Measurements from ENCODE around the gene SYPL2. TPM values are rescaled to one million over a fixed set of nuclear protein-coding genes. Genes with fewer than 3 reads are reported as not detected.

Gene SYPL2
- total RNA-seq, 2 experiments from 2014 or later, result not detected

- POLR2A ChIA-PET, result interaction anchor here (0.5 to 3.3 kb wide), 9 partner anchors 10 to 1189 kb away, joined by 3 to 27 read pairs (median 4); partner anchors contain the start of genes CYB561D1, GNAI3, PSMA5 and PSRC1
- Mint-ChIP-seq H3K4me1 (ENCODE audit: low read depth) (peaks cover 50% of the 10 kb centered on the region), H3K9me3 (ENCODE audit: insufficient read depth) (no peaks in the 10 kb centered on the region), H3K27ac (peak overlapping the region; percentile 80), H3K27me3 (ENCODE audit: low read depth) (peaks cover 12% of the 10 kb centered on the region), H3K36me3 (ENCODE audit: low read depth) (peaks cover 5% of the 10 kb centered on the region), H3K4me3 (peak overlapping the region; percentile 83)
- CTCF ChIA-PET, result interaction anchor here (0.7 to 26.6 kb wide), 8 partner anchors 10 to 200 kb away, joined by 3 to 480 read pairs (median 8); partner anchors contain the start of genes AMIGO1, CYB561D1, PSMA5 and PSRC1
- ATAC-seq (peak; percentile 56), DNase-seq (peak; percentile 53)
These were observed 16.7 kb downstream of the SYPL2 start for GRCh38 chr1:109482791-109483671.

DNA sequence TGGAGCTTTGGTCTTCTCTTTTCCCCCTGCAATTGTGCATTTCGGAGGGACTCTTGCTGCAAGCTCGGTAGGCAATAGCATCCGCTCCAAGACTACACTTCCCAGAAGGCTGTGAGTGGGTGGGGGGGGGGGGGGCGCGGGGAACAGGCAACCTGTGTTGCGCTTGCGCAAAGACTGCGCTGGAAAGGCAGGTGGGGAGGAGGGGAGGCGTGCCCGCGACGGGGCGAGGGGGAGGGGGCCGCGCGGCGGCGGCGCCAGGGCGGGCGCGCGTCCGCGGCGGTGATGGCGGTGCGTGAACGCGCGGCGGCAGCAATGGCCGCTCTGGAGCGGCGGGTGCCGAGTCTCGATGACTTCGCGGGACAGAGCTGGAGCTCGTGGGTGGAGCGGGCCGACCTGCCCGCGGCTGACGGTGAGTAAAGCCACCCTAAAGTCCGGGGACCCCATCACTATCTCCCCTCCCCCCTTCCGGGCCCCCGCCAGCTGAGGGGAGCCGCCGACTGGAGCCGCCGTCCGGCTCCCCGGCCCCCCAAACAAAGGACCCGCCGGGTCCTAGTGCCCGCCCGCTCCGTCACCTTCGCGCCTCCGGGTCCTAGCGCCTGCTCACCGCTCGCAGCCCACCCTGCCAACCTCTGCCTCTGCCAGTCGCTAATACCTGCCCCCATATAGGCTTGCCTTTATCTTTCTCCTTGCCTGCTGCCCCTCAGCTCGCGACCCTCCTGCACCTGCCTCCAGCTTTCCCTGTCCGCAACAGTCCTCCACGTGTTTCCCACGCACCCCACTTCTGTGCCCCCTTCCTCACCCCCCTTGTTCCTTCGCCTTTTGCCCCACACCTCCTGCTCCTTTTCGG is 17.5 kb downstream of the SYPL2 start, which contains the start of gene ATXN7L2:
Gene ATXN7L2 (plus strand): TSS at position 234 of the 847 bp plus-strand sequence. CDS start 49 bp downstream, at position 283.
- ATAC-seq, result peak; percentile 75
- Mint-ChIP-seq H3K27me3 (ENCODE audit: low read depth) (peaks cover 10% of the 10 kb centered on the region), H3K4me1 (ENCODE audit: low read depth) (peaks cover 45% of the 10 kb centered on the region), H3K4me3 (peak within 1 kb of the TSS; percentile 91), H3K27ac (peak within 1 kb of the TSS; percentile 90), H3K36me3 (ENCODE audit: low read depth) (peaks cover 5% of the 10 kb centered on the region), H3K9me3 (ENCODE audit: insufficient read depth) (no peaks in the 10 kb centered on the region)
- ChIA-PET POLR2A (interaction anchor here (0.5 to 3.3 kb wide), 13 partner anchors 10 to 1188 kb away, joined by 3 to 27 read pairs (median 4); partner anchors contain the start of genes CYB561D1, GNAI3, PSMA5 and PSRC1), CTCF (interaction anchor here (1.0 to 26.6 kb wide), 7 partner anchors 9 to 201 kb away, joined by 3 to 480 read pairs (median 12); partner anchors contain the start of genes AMIGO1, CYB561D1, PSMA5 and PSRC1)
- peak; percentile 94 for DNase-seq

DNA sequence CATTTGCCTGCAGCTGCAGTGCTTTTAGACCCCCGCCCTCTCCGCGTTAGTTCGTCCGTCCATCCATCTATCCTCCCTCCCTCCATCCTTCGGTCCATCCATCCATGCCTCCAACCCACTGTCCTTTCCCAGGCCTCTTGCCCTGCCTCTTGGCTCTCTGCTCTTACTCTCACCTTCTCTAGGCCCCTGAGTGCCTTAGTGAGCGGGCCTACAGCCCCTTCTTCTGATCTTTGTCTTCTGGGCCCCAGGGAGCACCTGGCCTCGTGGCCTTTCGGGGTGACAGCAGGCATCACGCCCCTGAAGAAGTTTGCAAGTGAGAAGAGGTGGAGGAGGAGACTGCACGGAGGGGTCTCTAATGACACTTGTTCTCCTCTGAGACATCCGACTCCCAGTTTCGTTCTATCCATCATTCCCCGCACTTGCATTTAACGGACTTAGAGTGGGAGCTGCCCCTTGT is 18.2 kb downstream of the SYPL2 start:
- ChIA-PET POLR2A (interaction anchor here (0.6 to 3.3 kb wide), 12 partner anchors 12 to 394 kb away, joined by 3 to 27 read pairs (median 4); partner anchors contain the start of genes GNAI3, PSMA5, PSRC1 and SORT1), CTCF (interaction anchor here (1.0 to 26.6 kb wide), 7 partner anchors 9 to 202 kb away, joined by 3 to 480 read pairs (median 12); partner anchors contain the start of genes AMIGO1, CYB561D1, PSMA5 and PSRC1)
- peak overlapping the region; percentile 91 for H3K4me3 Mint-ChIP-seq
- H3K27me3 Mint-ChIP-seq (ENCODE audit: low read depth), result peaks cover 9% of the 10 kb centered on the region
- H3K36me3 Mint-ChIP-seq (ENCODE audit: low read depth), result peaks cover 8% of the 10 kb centered on the region
- H3K27ac Mint-ChIP-seq, result peak overlapping the region; percentile 90
- peaks cover 45% of the 10 kb centered on the region for H3K4me1 Mint-ChIP-seq (ENCODE audit: low read depth)
- DNase-seq, result no peak
- no peaks in the 10 kb centered on the region for H3K9me3 Mint-ChIP-seq (ENCODE audit: insufficient read depth)
- no peak for ATAC-seq

DNA sequence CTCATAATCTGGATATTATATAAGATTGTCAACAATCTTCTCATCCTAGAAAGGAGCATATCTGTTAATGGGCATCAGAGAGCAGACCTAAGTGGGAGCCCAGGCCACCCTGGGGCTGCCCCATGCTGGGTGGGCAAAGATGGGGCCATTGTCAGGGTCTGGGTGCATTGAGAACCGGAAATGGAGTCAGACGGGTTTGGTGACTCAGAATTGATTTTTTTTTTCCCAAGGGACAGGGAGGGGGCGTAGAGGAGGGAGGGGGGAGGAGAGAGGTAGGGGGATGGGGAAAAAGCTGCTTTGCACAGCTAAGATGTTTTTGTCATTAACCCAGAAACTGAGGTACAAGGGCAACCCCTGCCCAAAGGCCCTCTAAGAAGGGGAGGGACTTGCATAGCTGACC is 18.7 kb downstream of the SYPL2 start:
- no peaks in the 10 kb centered on the region for H3K9me3 Mint-ChIP-seq (ENCODE audit: insufficient read depth)
- H3K36me3 Mint-ChIP-seq (ENCODE audit: low read depth), result peaks cover 8% of the 10 kb centered on the region
- ATAC-seq (no peak), DNase-seq (no peak)
- H3K27me3 Mint-ChIP-seq (ENCODE audit: low read depth), result peaks cover 8% of the 10 kb centered on the region
- H3K4me3 Mint-ChIP-seq, result peak overlapping the region; percentile 91
- H3K4me1 Mint-ChIP-seq (ENCODE audit: low read depth), result peaks cover 45% of the 10 kb centered on the region
- POLR2A ChIA-PET, result interaction anchor here (0.6 to 3.3 kb wide), 7 partner anchors 11 to 202 kb away, joined by 3 to 27 read pairs (median 3); partner anchors contain the start of genes GNAI3, PSMA5 and PSRC1
- CTCF ChIA-PET, result interaction anchor here (1.0 to 26.6 kb wide), 5 partner anchors 8 to 60 kb away, joined by 3 to 480 read pairs (median 44); partner anchors contain the start of genes AMIGO1 and CYB561D1
- peak overlapping the region; percentile 90 for H3K27ac Mint-ChIP-seq

- Mint-ChIP-seq H3K4me3 (no peak overlapping the region), H3K27ac (no peak overlapping the region), H3K4me1 (ENCODE audit: low read depth) (peaks cover 51% of the 10 kb centered on the region), H3K27me3 (ENCODE audit: low read depth) (peaks cover 3% of the 10 kb centered on the region), H3K9me3 (ENCODE audit: insufficient read depth) (no peaks in the 10 kb centered on the region), H3K36me3 (ENCODE audit: low read depth) (peaks cover 11% of the 10 kb centered on the region)
- ChIA-PET CTCF (interaction anchor here (6.8 to 26.6 kb wide), 2 partner anchors 21 to 45 kb away, joined by 74 to 480 read pairs; partner anchors contain the start of gene AMIGO1), POLR2A (no interaction called here)
- DNase-seq (no peak), ATAC-seq (no peak)
These were observed 20.9 kb downstream of the SYPL2 start for GRCh38 chr1:109487261-109487660.

DNA sequence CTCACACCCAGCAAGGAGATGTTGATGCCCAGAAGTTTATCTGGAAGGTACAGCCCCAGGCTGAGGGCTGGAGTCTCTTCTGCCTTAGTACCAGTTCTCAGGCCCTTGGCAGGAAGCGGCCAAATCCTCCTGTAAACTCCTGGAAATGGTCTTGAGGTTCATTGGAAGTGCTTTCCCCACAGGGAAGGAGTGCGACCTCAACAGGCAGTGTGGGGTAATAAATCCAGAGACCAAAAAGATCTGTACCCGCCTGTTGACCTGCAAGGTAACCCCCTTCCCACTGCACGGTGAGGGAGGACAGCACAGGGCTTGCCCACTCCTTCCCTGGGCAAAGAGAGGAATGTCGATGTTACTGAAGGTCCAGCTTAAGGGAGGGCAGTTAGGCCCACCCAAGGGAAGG is 21.9 kb downstream of the SYPL2 start:
- Mint-ChIP-seq H3K4me1 (ENCODE audit: low read depth) (peaks cover 46% of the 10 kb centered on the region), H3K4me3 (no peak overlapping the region), H3K9me3 (ENCODE audit: insufficient read depth) (no peaks in the 10 kb centered on the region), H3K36me3 (ENCODE audit: low read depth) (peaks cover 11% of the 10 kb centered on the region), H3K27me3 (ENCODE audit: low read depth) (no peaks in the 10 kb centered on the region), H3K27ac (no peak overlapping the region)
- ChIA-PET CTCF (interaction anchor here (26.6 to 33.2 kb wide), 2 partner anchors 20 to 46 kb away, joined by 480 to 1507 read pairs; partner anchors contain the start of genes AMIGO1 and GPR61), POLR2A (interaction anchor here (0.6 kb wide), 1 partner anchor 314 kb away, joined by 3 read pairs; no protein-coding TSS in a partner anchor)
- DNase-seq (no peak), ATAC-seq (no peak)

DNA sequence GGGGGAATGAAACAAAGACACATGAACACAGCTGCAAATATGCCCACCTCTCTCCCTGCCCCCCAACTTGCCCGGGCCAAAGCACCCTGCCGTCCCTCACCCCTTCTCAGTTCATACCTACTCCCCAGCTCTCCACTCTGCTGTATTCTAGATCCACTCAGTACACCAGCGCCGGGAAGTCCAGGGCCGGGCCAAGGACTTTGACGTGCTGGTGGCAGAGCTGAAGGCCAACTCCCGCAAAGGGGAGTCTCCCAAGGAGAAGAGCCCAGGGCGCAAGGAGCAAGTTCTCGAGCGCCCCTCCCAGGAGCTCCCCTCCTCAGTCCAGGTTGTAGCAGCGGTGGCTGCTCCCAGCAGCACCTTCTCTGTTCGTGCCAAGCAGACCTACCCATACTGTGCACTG is 22.4 kb downstream of the SYPL2 start:
- no peaks in the 10 kb centered on the region for H3K9me3 Mint-ChIP-seq (ENCODE audit: insufficient read depth)
- ChIA-PET CTCF (interaction anchor here (26.6 to 33.2 kb wide), 2 partner anchors 19 to 46 kb away, joined by 480 to 1507 read pairs; partner anchors contain the start of genes AMIGO1 and GPR61), POLR2A (interaction anchor here (0.6 kb wide), 1 partner anchor 313 kb away, joined by 3 read pairs; no protein-coding TSS in a partner anchor)
- no peak overlapping the region for H3K27ac Mint-ChIP-seq
- no peak overlapping the region for H3K4me3 Mint-ChIP-seq
- no peak for DNase-seq
- peaks cover 46% of the 10 kb centered on the region for H3K4me1 Mint-ChIP-seq (ENCODE audit: low read depth)
- ATAC-seq, result no peak
- peaks cover 11% of the 10 kb centered on the region for H3K36me3 Mint-ChIP-seq (ENCODE audit: low read depth)
- H3K27me3 Mint-ChIP-seq (ENCODE audit: low read depth), result no peaks in the 10 kb centered on the region

- CTCF ChIA-PET, result interaction anchor here (0.7 to 33.2 kb wide), 18 partner anchors 11 to 1364 kb away, joined by 3 to 1507 read pairs (median 4); partner anchors contain the start of genes AMIGO1, GNAI3, GPR61 and PSMA5
- no peaks in the 10 kb centered on the region for H3K27me3 Mint-ChIP-seq (ENCODE audit: low read depth)
- H3K27ac Mint-ChIP-seq, result peak overlapping the region; percentile 7
- H3K9me3 Mint-ChIP-seq (ENCODE audit: insufficient read depth), result no peaks in the 10 kb centered on the region
- H3K4me1 Mint-ChIP-seq (ENCODE audit: low read depth), result peaks cover 47% of the 10 kb centered on the region
- DNase-seq (peak; percentile 86), ATAC-seq (no peak)
- H3K36me3 Mint-ChIP-seq (ENCODE audit: low read depth), result peaks cover 15% of the 10 kb centered on the region
- POLR2A ChIA-PET, result interaction anchor here (0.8 to 2.5 kb wide), 4 partner anchors 41 to 65 kb away, joined by 3 to 8 read pairs (median 4); no protein-coding TSS in a partner anchor
- H3K4me3 Mint-ChIP-seq, result no peak overlapping the region
These were observed 23.9 kb downstream of the SYPL2 start for GRCh38 chr1:109490029-109490933.

GRCh38 chr1:109490934-109491302 is 24.6 kb downstream of the SYPL2 start:
- Mint-ChIP-seq H3K9me3 (ENCODE audit: insufficient read depth) (no peaks in the 10 kb centered on the region), H3K27me3 (ENCODE audit: low read depth) (no peaks in the 10 kb centered on the region), H3K36me3 (ENCODE audit: low read depth) (peaks cover 19% of the 10 kb centered on the region), H3K27ac (peak overlapping the region; percentile 7), H3K4me1 (ENCODE audit: low read depth) (peaks cover 48% of the 10 kb centered on the region), H3K4me3 (no peak overlapping the region)
- DNase-seq (no peak), ATAC-seq (no peak)
- ChIA-PET CTCF (interaction anchor here (0.7 to 33.2 kb wide), 14 partner anchors 15 to 395 kb away, joined by 3 to 1507 read pairs (median 4); partner anchors contain the start of genes AMIGO1, GNAI3, GPR61 and PSMA5), POLR2A (interaction anchor here (0.8 to 2.5 kb wide), 3 partner anchors 40 to 65 kb away, joined by 3 to 8 read pairs (median 5); no protein-coding TSS in a partner anchor)

Measured in activated CD8-positive, alpha-beta T cell treated with anti-CD3 and anti-CD28 coated beads, Interleukin-2, amount 10 ng/mL, durations not matched to agents 7 days and 5 days (primary cell).